GM12873 (cell line): ENCODE data around the gene KLHL6.

Experiments
- TF ChIP-seq, protein P1 (sequence below): IDR thresholded peaks from 2 replicates; pipeline ENCODE4 v1.5.1; 2012; ENCODE audit warnings: low read depth, mild to moderate bottlenecking, moderate library complexity, low read length, control low read depth; ENCODE audit not compliant: insufficient read depth; ENCODE audit errors: missing control alignments

The KLHL6 gene

DNA sequence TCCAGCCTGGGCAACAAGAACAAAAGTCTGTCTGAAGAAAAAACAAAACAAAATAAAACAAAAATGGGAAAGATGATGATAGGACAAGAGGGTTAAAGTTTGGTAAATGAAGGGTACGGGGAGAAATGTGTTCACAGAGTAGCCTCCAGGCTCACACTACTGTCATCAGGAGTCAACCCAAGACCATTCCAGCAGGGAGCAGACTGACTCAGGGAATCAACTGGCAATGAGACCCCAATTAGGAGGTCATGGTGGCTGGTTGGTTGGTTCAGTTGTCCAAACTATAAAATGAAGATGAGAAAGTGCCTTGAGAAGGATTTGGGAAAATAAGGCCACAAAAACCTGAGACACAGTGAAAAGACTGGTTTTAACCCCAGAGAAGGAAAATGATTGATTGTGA lies 51.8 kb downstream of the KLHL6 start:
- TF ChIP-seq, protein P1, sequence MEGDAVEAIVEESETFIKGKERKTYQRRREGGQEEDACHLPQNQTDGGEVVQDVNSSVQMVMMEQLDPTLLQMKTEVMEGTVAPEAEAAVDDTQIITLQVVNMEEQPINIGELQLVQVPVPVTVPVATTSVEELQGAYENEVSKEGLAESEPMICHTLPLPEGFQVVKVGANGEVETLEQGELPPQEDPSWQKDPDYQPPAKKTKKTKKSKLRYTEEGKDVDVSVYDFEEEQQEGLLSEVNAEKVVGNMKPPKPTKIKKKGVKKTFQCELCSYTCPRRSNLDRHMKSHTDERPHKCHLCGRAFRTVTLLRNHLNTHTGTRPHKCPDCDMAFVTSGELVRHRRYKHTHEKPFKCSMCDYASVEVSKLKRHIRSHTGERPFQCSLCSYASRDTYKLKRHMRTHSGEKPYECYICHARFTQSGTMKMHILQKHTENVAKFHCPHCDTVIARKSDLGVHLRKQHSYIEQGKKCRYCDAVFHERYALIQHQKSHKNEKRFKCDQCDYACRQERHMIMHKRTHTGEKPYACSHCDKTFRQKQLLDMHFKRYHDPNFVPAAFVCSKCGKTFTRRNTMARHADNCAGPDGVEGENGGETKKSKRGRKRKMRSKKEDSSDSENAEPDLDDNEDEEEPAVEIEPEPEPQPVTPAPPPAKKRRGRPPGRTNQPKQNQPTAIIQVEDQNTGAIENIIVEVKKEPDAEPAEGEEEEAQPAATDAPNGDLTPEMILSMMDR: no peak

- TF ChIP-seq, protein P1: no peak
Observed at GRCh38 chr3:183502237-183503181, 53.0 kb downstream of the KLHL6 start.

DNA sequence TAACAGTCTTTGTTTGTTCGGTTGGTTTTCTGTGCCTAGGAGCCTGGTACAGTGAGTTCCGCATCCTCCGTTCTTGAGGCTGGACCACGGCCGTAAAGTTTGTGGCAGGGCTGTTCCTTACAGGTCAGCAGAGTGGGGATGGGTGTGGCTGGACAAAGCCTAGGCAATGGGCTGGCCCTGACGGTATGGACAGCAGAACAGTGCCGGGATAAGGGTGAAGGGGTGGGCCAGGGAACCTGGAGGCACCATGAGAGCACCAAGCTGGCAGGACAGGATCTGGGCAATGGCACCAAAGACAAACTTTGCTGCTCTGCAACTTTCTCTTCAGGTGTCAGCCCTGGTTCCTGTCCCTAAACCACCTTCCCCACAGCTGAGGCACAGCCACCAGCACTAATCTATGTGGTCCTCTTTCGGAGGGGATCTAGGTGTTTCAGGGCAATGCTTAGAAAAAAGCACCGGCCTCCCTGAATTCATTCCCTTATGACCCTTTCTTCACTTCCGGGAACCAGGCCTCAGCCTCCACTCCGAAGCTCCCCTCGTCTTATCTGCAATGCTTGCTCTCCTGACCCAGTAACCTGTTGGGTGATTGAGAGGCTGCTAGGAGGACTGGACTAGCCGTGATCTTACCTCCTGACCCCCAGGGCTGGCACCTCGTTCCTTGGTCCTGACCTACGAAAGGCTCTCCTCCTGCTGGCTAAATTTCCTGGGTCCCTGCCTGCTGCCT lies 54.4 kb downstream of the KLHL6 start:
- TF ChIP-seq, protein P1: no peak

- TF ChIP-seq, protein P1: no peak
Observed at GRCh38 chr3:183500319-183500718, 55.2 kb downstream of the KLHL6 start.

GRCh38 chr3:183498634-183499033 lies 56.9 kb downstream of the KLHL6 start:
- TF ChIP-seq, protein P1: no peak

DNA sequence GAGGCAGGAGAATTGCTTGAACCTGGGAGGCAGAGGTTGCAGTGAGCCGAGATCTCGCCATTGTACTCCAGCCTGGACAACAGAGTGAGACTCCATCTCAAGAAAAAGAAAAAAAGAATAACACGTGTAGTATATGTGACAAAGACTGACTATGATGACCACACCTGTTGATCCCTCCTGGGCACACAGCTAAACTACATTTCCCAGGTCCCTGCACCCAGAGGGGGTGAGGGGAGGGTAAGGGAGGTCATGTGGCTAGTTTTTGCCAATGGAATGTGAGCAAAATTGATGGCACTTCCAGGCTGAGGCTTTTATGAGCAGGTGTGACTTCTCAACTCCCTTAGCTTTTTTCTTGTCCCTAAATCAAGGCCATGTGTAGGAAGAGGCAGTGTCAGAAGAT lies 58.2 kb downstream of the KLHL6 start:
- TF ChIP-seq, protein P1: no peak

- TF ChIP-seq, protein P1: no peak
Observed at GRCh38 chr3:183496311-183496710, 59.2 kb downstream of the KLHL6 start.
